ENCODE results near the gene SLC4A4. TPM values are rescaled to one million over a fixed set of nuclear protein-coding genes. Genes with fewer than 3 reads are reported as not detected.

SLC4A4 gene
- total and polyA plus RNA-seq, 2 of the 13 experiments (the other 11 are each of a cell fraction or from before 2014, with no cell fraction given): 0.01 TPM; not detected in 1

DNA sequence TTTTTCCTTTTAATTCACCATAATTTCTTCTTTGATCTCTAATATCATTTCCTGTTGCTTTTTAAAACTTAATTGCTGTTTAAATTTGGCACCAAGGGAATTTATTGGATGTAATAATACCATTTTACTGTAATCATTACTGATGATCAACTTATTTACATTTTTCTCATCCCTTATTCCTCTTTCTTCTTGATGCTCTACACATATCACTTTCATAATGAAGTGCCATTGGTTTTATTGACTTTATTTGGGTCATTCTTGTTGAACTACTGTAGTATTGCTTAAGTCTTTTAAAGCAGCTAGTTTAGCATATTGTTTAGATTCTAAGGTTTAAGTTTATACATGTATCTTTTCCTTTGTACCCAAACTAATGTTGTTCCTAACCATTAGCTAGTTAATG, 130.7 kb downstream of the SLC4A4 start:
- H3K79me2 ChIP-seq (ENCODE audit: insufficient read depth, low read length): no peaks in the 10 kb centered on the region
- FAIRE-seq: no peak
- BruUV-seq (replicated peaks): no TSS peak
- no peaks in the 10 kb centered on the region for H4K20me1 ChIP-seq (ENCODE audit: insufficient read depth, low read length)
- H3K36me3 ChIP-seq (replicated peaks in 1 of 2; ENCODE audit: control insufficient read depth in 1 of 2, insufficient read depth in 2 of 2, low read length in 2 of 2): no peaks in the 10 kb centered on the region
- H3K9ac ChIP-seq (ENCODE audit: insufficient read depth, low read depth, low read length): no peak overlapping the region
- in situ Hi-C loops (cut with HindIII; ENCODE audit: extremely low pct_ligation_motif_present, low pct_unique_long_range_greater_than_20kb) (no loop called here), intact Hi-C loops (cut with micrococcal nuclease; ENCODE audit: unreplicated experiment) (no loop called here)
- no peaks in the 10 kb centered on the region for H3K4me1 ChIP-seq (ENCODE audit: insufficient read depth, low read length)
- TF ChIP-seq ZNF317 (CRISPR knock-in tag; IDR thresholded peaks at IDR 0.05) (no peak), ZNF703 (CRISPR knock-in tag; IDR thresholded peaks at IDR 0.05; ENCODE audit: borderline replicate concordance) (no peak), ZZZ3 (CRISPR knock-in tag; IDR thresholded peaks at IDR 0.05; ENCODE audit: borderline replicate concordance) (no peak), MYNN (CRISPR knock-in tag; IDR thresholded peaks at IDR 0.05; ENCODE audit: low read depth) (no peak), ZNF552 (CRISPR knock-in tag; IDR thresholded peaks at IDR 0.05; ENCODE audit: borderline replicate concordance) (no peak), ZNF230 (CRISPR knock-in tag; IDR thresholded peaks at IDR 0.05) (no peak), TCF12 (IDR thresholded peaks at IDR 0.05) (no peak), TCF12 (CRISPR knock-in tag; IDR thresholded peaks at IDR 0.05) (no peak), SMAD3 (CRISPR knock-in tag; IDR thresholded peaks at IDR 0.05) (no peak), SOX13 (IDR thresholded peaks at IDR 0.05) (no peak), SOX13 (CRISPR knock-in tag; conservative IDR thresholded peaks at IDR 0.05 in 1 of 2, IDR thresholded peaks at IDR 0.05 in 1 of 2) (no peak), ZNF501 (CRISPR knock-in tag; IDR thresholded peaks at IDR 0.05) (no peak), ZNF10 (CRISPR knock-in tag; IDR thresholded peaks at IDR 0.05; ENCODE audit: borderline replicate concordance, low read depth) (no peak)
- TF ChIP-seq, protein P1, sequence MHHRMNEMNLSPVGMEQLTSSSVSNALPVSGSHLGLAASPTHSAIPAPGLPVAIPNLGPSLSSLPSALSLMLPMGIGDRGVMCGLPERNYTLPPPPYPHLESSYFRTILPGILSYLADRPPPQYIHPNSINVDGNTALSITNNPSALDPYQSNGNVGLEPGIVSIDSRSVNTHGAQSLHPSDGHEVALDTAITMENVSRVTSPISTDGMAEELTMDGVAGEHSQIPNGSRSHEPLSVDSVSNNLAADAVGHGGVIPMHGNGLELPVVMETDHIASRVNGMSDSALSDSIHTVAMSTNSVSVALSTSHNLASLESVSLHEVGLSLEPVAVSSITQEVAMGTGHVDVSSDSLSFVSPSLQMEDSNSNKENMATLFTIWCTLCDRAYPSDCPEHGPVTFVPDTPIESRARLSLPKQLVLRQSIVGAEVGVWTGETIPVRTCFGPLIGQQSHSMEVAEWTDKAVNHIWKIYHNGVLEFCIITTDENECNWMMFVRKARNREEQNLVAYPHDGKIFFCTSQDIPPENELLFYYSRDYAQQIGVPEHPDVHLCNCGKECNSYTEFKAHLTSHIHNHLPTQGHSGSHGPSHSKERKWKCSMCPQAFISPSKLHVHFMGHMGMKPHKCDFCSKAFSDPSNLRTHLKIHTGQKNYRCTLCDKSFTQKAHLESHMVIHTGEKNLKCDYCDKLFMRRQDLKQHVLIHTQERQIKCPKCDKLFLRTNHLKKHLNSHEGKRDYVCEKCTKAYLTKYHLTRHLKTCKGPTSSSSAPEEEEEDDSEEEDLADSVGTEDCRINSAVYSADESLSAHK (CRISPR knock-in tag; IDR thresholded peaks at IDR 0.05; ENCODE audit: borderline replicate concordance): no peak
- TF ChIP-seq, protein P2, sequence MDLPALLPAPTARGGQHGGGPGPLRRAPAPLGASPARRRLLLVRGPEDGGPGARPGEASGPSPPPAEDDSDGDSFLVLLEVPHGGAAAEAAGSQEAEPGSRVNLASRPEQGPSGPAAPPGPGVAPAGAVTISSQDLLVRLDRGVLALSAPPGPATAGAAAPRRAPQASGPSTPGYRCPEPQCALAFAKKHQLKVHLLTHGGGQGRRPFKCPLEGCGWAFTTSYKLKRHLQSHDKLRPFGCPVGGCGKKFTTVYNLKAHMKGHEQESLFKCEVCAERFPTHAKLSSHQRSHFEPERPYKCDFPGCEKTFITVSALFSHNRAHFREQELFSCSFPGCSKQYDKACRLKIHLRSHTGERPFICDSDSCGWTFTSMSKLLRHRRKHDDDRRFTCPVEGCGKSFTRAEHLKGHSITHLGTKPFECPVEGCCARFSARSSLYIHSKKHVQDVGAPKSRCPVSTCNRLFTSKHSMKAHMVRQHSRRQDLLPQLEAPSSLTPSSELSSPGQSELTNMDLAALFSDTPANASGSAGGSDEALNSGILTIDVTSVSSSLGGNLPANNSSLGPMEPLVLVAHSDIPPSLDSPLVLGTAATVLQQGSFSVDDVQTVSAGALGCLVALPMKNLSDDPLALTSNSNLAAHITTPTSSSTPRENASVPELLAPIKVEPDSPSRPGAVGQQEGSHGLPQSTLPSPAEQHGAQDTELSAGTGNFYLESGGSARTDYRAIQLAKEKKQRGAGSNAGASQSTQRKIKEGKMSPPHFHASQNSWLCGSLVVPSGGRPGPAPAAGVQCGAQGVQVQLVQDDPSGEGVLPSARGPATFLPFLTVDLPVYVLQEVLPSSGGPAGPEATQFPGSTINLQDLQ (CRISPR knock-in tag; IDR thresholded peaks at IDR 0.05): no peak
- no peak overlapping the region for H3K4me2 ChIP-seq (ENCODE audit: low read depth, low read length)
- no peaks in the 10 kb centered on the region for H3K9me3 ChIP-seq (ENCODE audit: low read length)
- no peaks in the 10 kb centered on the region for H3K27me3 ChIP-seq (ENCODE audit: control insufficient read depth in 1 of 2, insufficient read depth in 2 of 2, low read length in 2 of 2)
- DNase-seq (ENCODE audit: low spot score): no peak
- H3K4me3 ChIP-seq (replicated peaks in 1 of 3; ENCODE audit: insufficient read depth in 1 of 3, low read depth in 2 of 3, low read length in 3 of 3): no peak overlapping the region
- H3K27ac ChIP-seq (ENCODE audit: extremely low read length, insufficient read depth, low read length): no peak overlapping the region
- ChIA-PET POLR2A (no interaction called here), CTCF (ENCODE audit: low intra/inter-chr PET ratio, low total read pairs) (no interaction called here)
- H2AFZ ChIP-seq (ENCODE audit: low read length): no peak overlapping the region
- no peak for ATAC-seq

All from HepG2 (cell line).